ENCODE measurements around the gene TMTC2.

The TMTC2 gene

DNA sequence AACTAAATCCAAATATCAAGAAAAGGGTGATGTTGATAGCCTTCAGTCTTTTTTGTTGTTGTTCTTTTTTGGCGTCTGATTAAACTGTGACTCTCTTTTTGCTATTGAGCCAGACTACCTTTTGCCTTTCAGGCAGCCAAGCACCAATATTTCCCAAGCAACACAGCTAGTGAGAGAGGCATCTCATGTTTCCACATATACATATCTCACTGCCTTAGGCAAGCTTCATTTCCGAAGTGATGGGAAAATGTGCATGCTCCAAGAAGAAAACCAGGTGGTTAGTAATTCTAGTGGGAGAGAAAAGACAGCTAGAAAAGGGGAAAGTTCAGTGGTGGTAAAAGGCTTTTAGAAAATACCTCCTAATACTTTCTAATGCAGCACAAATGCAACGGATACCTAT is 277.7 kb downstream of the TMTC2 start:
- Histone ChIP-seq H3K4me2 (ENCODE audit: low read length) (no peak overlapping the region), H3K36me3 (replicated peaks; ENCODE audit: low read depth, low read length) (no peaks in the 10 kb centered on the region), H3K4me3 (ENCODE audit: low read length) (no peak overlapping the region), H2AFZ (ENCODE audit: low read depth, low read length) (no peak overlapping the region), H3K27me3 (ENCODE audit: low read depth, low read length) (no peaks in the 10 kb centered on the region), H3K9ac (ENCODE audit: low read length) (no peak overlapping the region), H3K27ac (ENCODE audit: low read length) (no peak overlapping the region), H3K9me3 (ENCODE audit: insufficient read depth, low read length) (no peaks in the 10 kb centered on the region), H3K4me1 (ENCODE audit: low read length) (no peaks in the 10 kb centered on the region), H3K79me2 (ENCODE audit: low read length) (no peaks in the 10 kb centered on the region), H4K20me1 (ENCODE audit: insufficient read depth, low read length) (no peaks in the 10 kb centered on the region)
- no peak for TF ChIP-seq EZH2phosphoT487 (IDR thresholded peaks at IDR 0.05; ENCODE audit: low read depth)
- TF ChIP-seq, protein P1, sequence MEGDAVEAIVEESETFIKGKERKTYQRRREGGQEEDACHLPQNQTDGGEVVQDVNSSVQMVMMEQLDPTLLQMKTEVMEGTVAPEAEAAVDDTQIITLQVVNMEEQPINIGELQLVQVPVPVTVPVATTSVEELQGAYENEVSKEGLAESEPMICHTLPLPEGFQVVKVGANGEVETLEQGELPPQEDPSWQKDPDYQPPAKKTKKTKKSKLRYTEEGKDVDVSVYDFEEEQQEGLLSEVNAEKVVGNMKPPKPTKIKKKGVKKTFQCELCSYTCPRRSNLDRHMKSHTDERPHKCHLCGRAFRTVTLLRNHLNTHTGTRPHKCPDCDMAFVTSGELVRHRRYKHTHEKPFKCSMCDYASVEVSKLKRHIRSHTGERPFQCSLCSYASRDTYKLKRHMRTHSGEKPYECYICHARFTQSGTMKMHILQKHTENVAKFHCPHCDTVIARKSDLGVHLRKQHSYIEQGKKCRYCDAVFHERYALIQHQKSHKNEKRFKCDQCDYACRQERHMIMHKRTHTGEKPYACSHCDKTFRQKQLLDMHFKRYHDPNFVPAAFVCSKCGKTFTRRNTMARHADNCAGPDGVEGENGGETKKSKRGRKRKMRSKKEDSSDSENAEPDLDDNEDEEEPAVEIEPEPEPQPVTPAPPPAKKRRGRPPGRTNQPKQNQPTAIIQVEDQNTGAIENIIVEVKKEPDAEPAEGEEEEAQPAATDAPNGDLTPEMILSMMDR (IDR thresholded peaks at IDR 0.05; ENCODE audit: low read depth, low read length), result no peak

DNA sequence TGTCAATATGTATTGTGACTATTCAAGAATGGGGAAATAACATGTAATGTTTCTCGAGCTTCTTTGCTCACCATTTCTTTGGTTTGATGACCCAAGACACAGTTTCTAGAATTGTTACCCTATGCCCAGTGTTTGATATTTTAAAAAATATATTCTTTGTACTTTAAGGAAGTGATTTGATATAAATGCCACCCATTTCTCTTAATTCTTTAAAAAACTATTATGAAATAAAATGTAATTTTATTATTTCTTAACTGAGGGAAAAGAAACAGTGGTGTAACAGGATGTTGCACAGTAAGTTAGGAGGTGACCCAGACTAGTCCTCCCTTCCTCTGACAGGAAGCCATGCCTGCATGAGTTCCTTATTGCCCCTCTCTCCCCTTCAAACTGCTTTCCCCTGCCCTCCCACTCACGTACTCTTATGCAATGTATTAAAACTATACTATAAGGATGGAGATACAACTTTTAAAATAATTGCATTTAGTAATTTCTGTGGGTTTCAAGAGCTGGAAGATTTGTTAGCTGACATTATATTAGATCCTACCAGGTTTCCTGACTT is 279.4 kb downstream of the TMTC2 start:
- Histone ChIP-seq H3K9me3 (ENCODE audit: insufficient read depth, low read length) (no peaks in the 10 kb centered on the region), H3K9ac (ENCODE audit: low read length) (no peak overlapping the region), H3K27me3 (ENCODE audit: low read depth, low read length) (no peaks in the 10 kb centered on the region), H3K36me3 (replicated peaks; ENCODE audit: low read depth, low read length) (no peaks in the 10 kb centered on the region), H3K4me2 (ENCODE audit: low read length) (no peak overlapping the region), H2AFZ (ENCODE audit: low read depth, low read length) (no peak overlapping the region), H3K4me1 (ENCODE audit: low read length) (no peaks in the 10 kb centered on the region), H3K27ac (ENCODE audit: low read length) (no peak overlapping the region), H3K79me2 (ENCODE audit: low read length) (no peaks in the 10 kb centered on the region), H4K20me1 (ENCODE audit: insufficient read depth, low read length) (no peaks in the 10 kb centered on the region), H3K4me3 (ENCODE audit: low read length) (no peak overlapping the region)
- no peak for TF ChIP-seq EZH2phosphoT487 (IDR thresholded peaks at IDR 0.05; ENCODE audit: low read depth)
- TF ChIP-seq, protein P1 (IDR thresholded peaks at IDR 0.05; ENCODE audit: low read depth, low read length), result no peak

DNA sequence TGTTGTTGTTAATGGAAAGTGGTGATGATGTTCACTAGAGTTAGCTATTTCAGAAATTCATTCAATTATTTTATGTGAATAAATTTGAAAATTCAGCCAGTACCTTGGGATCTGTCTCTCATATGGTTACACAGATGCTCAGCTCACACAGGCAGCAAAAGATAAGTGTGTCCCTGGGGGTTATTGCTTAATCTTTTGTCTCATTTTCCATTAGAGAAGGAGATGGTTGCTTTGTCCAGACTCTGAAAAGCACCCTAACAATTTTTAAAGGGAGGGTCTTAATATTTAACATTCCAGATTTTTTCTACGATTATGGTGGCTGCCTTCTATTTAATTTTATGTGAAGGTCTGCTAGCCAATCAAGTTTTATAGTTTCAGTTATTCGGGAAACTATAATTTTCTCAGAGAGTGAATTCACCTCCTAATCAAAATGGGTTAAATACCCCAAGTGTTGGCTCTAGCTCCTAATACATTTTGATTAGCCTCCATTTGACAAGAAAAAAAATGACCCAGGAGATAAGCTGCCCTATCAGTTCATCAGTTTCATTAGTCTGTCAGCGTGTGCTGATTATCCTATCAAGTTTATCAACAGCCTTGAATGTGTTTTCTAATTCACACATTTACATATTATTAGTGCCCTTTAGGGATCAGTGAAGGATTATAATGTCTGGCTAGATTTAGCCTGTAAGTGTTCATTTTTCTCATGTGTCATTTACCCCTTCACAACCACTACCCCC is 282.1 kb downstream of the TMTC2 start:
- Histone ChIP-seq H3K36me3 (replicated peaks; ENCODE audit: low read depth, low read length) (no peaks in the 10 kb centered on the region), H3K9ac (ENCODE audit: low read length) (no peak overlapping the region), H3K9me3 (ENCODE audit: insufficient read depth, low read length) (no peaks in the 10 kb centered on the region), H3K27me3 (ENCODE audit: low read depth, low read length) (no peaks in the 10 kb centered on the region), H4K20me1 (ENCODE audit: insufficient read depth, low read length) (no peaks in the 10 kb centered on the region), H2AFZ (ENCODE audit: low read depth, low read length) (no peak overlapping the region), H3K4me3 (ENCODE audit: low read length) (no peak overlapping the region), H3K4me2 (ENCODE audit: low read length) (no peak overlapping the region), H3K27ac (ENCODE audit: low read length) (no peak overlapping the region), H3K4me1 (ENCODE audit: low read length) (no peaks in the 10 kb centered on the region), H3K79me2 (ENCODE audit: low read length) (no peaks in the 10 kb centered on the region)
- no peak for TF ChIP-seq EZH2phosphoT487 (IDR thresholded peaks at IDR 0.05; ENCODE audit: low read depth)
- TF ChIP-seq, protein P1 (IDR thresholded peaks at IDR 0.05; ENCODE audit: low read depth, low read length), result no peak

DNA sequence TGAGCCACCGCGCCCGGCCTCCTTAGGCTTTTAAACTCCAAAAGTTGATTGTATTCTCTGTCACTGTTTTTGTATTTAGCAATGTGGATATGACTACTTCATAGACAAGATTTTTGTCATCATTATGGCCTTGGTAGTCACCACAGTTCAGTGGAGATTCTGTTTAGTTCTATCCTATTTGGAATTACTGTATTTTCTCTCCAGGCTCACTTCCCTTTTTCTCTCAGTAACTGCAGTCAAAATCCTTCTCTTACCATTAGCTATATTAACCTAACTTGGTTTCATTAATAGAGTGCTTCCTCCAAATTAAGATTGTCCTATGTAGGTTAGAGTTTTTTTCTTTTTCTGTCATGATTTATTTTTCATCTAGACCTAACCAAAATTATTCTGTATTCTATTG is 283.9 kb downstream of the TMTC2 start:
- Histone ChIP-seq H3K79me2 (ENCODE audit: low read length) (no peaks in the 10 kb centered on the region), H3K4me3 (ENCODE audit: low read length) (no peak overlapping the region), H3K4me2 (ENCODE audit: low read length) (no peak overlapping the region)

More for the DNA sequence above, 283.9 kb downstream of the TMTC2 start:
- Histone ChIP-seq H3K36me3 (replicated peaks; ENCODE audit: low read depth, low read length) (no peaks in the 10 kb centered on the region), H3K9ac (ENCODE audit: low read length) (no peak overlapping the region), H3K27ac (ENCODE audit: low read length) (no peak overlapping the region), H3K9me3 (ENCODE audit: insufficient read depth, low read length) (no peaks in the 10 kb centered on the region), H4K20me1 (ENCODE audit: insufficient read depth, low read length) (no peaks in the 10 kb centered on the region), H3K27me3 (ENCODE audit: low read depth, low read length) (no peaks in the 10 kb centered on the region), H2AFZ (ENCODE audit: low read depth, low read length) (no peak overlapping the region), H3K4me1 (ENCODE audit: low read length) (no peaks in the 10 kb centered on the region)
- TF ChIP-seq EZH2phosphoT487 (IDR thresholded peaks at IDR 0.05; ENCODE audit: low read depth), result no peak
- TF ChIP-seq, protein P1 (IDR thresholded peaks at IDR 0.05; ENCODE audit: low read depth, low read length), result no peak
